ENCODE measurements around the gene TSC22D3.

TSC22D3 gene

GRCh38 chrX:107725761-107726555, 49.6 kb downstream of the TSC22D3 start:
- H3K9ac ChIP-seq (ENCODE audit: low read depth, low read length) = no peak overlapping the region

DNA sequence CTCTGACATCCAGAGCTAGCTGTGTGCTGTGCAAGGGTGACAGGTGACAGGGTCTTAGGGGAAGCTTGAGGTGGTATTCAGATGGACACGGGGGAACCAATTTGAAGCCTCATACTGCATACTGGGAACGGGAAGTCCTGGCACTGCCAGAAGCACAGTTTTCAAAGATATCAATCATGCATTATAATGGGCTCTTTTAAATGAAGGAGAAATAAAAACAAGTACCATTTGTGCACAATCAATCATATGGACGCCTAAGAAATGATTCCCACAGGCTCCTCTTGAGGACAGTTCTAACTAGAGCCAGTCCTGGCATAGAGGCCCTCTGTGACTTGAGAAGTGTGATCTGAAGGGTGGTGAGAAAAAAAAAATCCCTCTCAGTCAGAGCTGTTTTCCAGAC, 50.9 kb downstream of the TSC22D3 start:
- no peaks in the 10 kb centered on the region for H4K20me1 ChIP-seq (ENCODE audit: insufficient read depth, low read length)
- H3K9ac ChIP-seq (ENCODE audit: low read depth, low read length) = no peak overlapping the region
- H3K27ac ChIP-seq (ENCODE audit: low read length) = no peak overlapping the region
- no peaks in the 10 kb centered on the region for H3K4me1 ChIP-seq (ENCODE audit: insufficient read depth, low read length)
- no peak overlapping the region for H3K4me2 ChIP-seq (ENCODE audit: insufficient read depth, low read length)
- H3K36me3 ChIP-seq (ENCODE audit: insufficient read depth, low read length) = no peaks in the 10 kb centered on the region
- H3K79me2 ChIP-seq (ENCODE audit: insufficient read depth, low read length) = no peaks in the 10 kb centered on the region
- no peak overlapping the region for H2AFZ ChIP-seq (ENCODE audit: low read depth, low read length)
- H3K27me3 ChIP-seq (ENCODE audit: insufficient read depth, low read length, poor library complexity) = no peaks in the 10 kb centered on the region
- H3K9me3 ChIP-seq (ENCODE audit: insufficient read depth, low read length, severe bottlenecking) = no peaks in the 10 kb centered on the region
- TF ChIP-seq, protein P1, sequence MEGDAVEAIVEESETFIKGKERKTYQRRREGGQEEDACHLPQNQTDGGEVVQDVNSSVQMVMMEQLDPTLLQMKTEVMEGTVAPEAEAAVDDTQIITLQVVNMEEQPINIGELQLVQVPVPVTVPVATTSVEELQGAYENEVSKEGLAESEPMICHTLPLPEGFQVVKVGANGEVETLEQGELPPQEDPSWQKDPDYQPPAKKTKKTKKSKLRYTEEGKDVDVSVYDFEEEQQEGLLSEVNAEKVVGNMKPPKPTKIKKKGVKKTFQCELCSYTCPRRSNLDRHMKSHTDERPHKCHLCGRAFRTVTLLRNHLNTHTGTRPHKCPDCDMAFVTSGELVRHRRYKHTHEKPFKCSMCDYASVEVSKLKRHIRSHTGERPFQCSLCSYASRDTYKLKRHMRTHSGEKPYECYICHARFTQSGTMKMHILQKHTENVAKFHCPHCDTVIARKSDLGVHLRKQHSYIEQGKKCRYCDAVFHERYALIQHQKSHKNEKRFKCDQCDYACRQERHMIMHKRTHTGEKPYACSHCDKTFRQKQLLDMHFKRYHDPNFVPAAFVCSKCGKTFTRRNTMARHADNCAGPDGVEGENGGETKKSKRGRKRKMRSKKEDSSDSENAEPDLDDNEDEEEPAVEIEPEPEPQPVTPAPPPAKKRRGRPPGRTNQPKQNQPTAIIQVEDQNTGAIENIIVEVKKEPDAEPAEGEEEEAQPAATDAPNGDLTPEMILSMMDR (IDR thresholded peaks at IDR 0.05; ENCODE audit: borderline replicate concordance, extremely low read depth, low read length, poor library complexity, severe bottlenecking) = no peak
- no peak for TF ChIP-seq EZH2 (IDR thresholded peaks at IDR 0.05; ENCODE audit: borderline replicate concordance, low read depth, low read length, severe bottlenecking)
- no peak for ATAC-seq (ENCODE audit: insufficient read depth, low read depth)
- DNase-seq = no peak
- no peak overlapping the region for H3K4me3 ChIP-seq (ENCODE audit: low read depth in 1 of 2, low read length in 2 of 2)

More at GRCh38 chrX:107725761-107726555, 49.6 kb downstream of the TSC22D3 start:
- H3K27ac ChIP-seq (ENCODE audit: low read length) = no peak overlapping the region
- TF ChIP-seq EZH2 (IDR thresholded peaks at IDR 0.05; ENCODE audit: borderline replicate concordance, low read depth, low read length, severe bottlenecking) = no peak
- TF ChIP-seq, protein P1 (IDR thresholded peaks at IDR 0.05; ENCODE audit: borderline replicate concordance, extremely low read depth, low read length, poor library complexity, severe bottlenecking) = no peak
- no peaks in the 10 kb centered on the region for H3K4me1 ChIP-seq (ENCODE audit: insufficient read depth, low read length)
- no peak overlapping the region for H3K4me3 ChIP-seq (ENCODE audit: low read depth in 1 of 2, low read length in 2 of 2)
- H4K20me1 ChIP-seq (ENCODE audit: insufficient read depth, low read length) = no peaks in the 10 kb centered on the region
- no peak overlapping the region for H3K4me2 ChIP-seq (ENCODE audit: insufficient read depth, low read length)
- H3K9me3 ChIP-seq (ENCODE audit: insufficient read depth, low read length, severe bottlenecking) = no peaks in the 10 kb centered on the region
- no peaks in the 10 kb centered on the region for H3K79me2 ChIP-seq (ENCODE audit: insufficient read depth, low read length)
- H3K36me3 ChIP-seq (ENCODE audit: insufficient read depth, low read length) = no peaks in the 10 kb centered on the region
- ATAC-seq (ENCODE audit: insufficient read depth, low read depth) (no peak), DNase-seq (no peak)
- no peak overlapping the region for H2AFZ ChIP-seq (ENCODE audit: low read depth, low read length)
- H3K27me3 ChIP-seq (ENCODE audit: insufficient read depth, low read length, poor library complexity) = no peaks in the 10 kb centered on the region

DNA sequence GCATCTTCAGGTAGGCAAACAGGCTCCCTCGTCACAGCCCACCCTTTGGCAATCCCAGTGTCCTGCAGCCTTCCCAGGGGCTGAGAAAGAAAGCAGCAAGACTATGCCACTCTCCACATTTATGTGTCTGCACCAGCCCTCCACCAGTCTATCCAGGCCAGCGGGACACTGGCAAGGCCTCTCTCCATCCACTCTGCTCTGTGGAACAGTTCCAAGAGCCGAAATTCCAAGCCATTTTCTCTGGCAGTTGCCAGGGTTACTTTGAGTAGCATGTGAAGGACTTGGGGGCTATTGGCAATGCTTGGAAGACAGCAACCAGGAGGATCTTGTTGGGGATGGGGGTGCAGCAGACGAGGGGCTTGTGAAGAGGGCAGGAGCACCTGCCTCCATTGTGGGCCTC, 52.1 kb downstream of the TSC22D3 start:
- Histone ChIP-seq H3K4me1 (ENCODE audit: insufficient read depth, low read length) (no peaks in the 10 kb centered on the region; the same call in 1 of the 2 replicates), H3K27me3 (ENCODE audit: insufficient read depth, low read length, poor library complexity) (no peaks in the 10 kb centered on the region), H3K27ac (ENCODE audit: low read length) (no peak overlapping the region), H3K4me3 (ENCODE audit: low read depth in 1 of 2, low read length in 2 of 2) (no peak overlapping the region), H2AFZ (ENCODE audit: low read depth, low read length) (no peak overlapping the region), H3K4me2 (ENCODE audit: insufficient read depth, low read length) (no peak overlapping the region), H3K36me3 (ENCODE audit: insufficient read depth, low read length) (no peaks in the 10 kb centered on the region), H3K79me2 (ENCODE audit: insufficient read depth, low read length) (no peaks in the 10 kb centered on the region), H4K20me1 (ENCODE audit: insufficient read depth, low read length) (no peaks in the 10 kb centered on the region), H3K9ac (ENCODE audit: low read depth, low read length) (no peak overlapping the region), H3K9me3 (ENCODE audit: insufficient read depth, low read length, severe bottlenecking) (no peaks in the 10 kb centered on the region)
- DNase-seq (no peak), ATAC-seq (ENCODE audit: insufficient read depth, low read depth) (no peak)
- TF ChIP-seq, protein P1 (IDR thresholded peaks at IDR 0.05; ENCODE audit: borderline replicate concordance, extremely low read depth, low read length, poor library complexity, severe bottlenecking) = no peak
- TF ChIP-seq EZH2 (IDR thresholded peaks at IDR 0.05; ENCODE audit: borderline replicate concordance, low read depth, low read length, severe bottlenecking) = no peak
